HL-60 (cell line): Measurements from ENCODE around the gene PTTG1.

Experiments used
- GABPA ChIP-seq: IDR thresholded peaks from 2 replicates; pipeline ENCODE4 v1.6.1; 2012; ENCODE audit warnings: low read depth
- POLR2AphosphoS5 ChIP-seq: IDR thresholded peaks from 2 replicates; pipeline ENCODE4 v1.6.1; 2012; ENCODE audit warnings: low read depth
- SPI1 ChIP-seq: IDR thresholded peaks from 2 replicates; pipeline ENCODE4 v1.6.1; 2012; ENCODE audit warnings: low read depth, mild to moderate bottlenecking, borderline replicate concordance
- TF ChIP-seq, protein P1 (sequence below): IDR thresholded peaks from one replicate; pipeline ENCODE4 v1.5.1; 2011; ENCODE audit warnings: low read length, control low read depth, inconsistent platforms; ENCODE audit not compliant: insufficient read depth
- TF ChIP-seq, protein P2 (sequence below): IDR thresholded peaks from 2 replicates; pipeline ENCODE4 v1.6.1; 2012; ENCODE audit warnings: low read depth; ENCODE audit not compliant: insufficient replicate concordance

DNA sequence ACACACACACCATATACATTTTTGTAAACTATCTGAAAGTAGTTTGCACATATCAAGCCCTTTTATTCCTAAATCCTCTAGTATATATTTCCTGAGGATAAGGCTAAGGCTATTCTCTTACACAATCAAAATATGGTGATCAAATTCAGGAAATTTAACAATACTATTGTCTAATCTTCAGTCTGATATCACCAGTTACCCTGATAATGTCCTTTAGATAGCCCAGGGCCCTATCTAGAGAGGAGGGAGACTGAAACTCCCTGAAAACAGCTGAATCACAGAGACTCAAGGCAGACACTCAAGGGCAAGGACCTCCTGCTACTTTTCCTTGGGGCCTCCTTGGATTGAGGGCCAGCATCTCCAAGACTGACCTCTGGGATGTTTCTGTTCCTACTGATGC, 30.4 kb downstream of the PTTG1 start:
- TF ChIP-seq, protein P1, sequence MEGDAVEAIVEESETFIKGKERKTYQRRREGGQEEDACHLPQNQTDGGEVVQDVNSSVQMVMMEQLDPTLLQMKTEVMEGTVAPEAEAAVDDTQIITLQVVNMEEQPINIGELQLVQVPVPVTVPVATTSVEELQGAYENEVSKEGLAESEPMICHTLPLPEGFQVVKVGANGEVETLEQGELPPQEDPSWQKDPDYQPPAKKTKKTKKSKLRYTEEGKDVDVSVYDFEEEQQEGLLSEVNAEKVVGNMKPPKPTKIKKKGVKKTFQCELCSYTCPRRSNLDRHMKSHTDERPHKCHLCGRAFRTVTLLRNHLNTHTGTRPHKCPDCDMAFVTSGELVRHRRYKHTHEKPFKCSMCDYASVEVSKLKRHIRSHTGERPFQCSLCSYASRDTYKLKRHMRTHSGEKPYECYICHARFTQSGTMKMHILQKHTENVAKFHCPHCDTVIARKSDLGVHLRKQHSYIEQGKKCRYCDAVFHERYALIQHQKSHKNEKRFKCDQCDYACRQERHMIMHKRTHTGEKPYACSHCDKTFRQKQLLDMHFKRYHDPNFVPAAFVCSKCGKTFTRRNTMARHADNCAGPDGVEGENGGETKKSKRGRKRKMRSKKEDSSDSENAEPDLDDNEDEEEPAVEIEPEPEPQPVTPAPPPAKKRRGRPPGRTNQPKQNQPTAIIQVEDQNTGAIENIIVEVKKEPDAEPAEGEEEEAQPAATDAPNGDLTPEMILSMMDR, result no peak
- TF ChIP-seq, protein P2, sequence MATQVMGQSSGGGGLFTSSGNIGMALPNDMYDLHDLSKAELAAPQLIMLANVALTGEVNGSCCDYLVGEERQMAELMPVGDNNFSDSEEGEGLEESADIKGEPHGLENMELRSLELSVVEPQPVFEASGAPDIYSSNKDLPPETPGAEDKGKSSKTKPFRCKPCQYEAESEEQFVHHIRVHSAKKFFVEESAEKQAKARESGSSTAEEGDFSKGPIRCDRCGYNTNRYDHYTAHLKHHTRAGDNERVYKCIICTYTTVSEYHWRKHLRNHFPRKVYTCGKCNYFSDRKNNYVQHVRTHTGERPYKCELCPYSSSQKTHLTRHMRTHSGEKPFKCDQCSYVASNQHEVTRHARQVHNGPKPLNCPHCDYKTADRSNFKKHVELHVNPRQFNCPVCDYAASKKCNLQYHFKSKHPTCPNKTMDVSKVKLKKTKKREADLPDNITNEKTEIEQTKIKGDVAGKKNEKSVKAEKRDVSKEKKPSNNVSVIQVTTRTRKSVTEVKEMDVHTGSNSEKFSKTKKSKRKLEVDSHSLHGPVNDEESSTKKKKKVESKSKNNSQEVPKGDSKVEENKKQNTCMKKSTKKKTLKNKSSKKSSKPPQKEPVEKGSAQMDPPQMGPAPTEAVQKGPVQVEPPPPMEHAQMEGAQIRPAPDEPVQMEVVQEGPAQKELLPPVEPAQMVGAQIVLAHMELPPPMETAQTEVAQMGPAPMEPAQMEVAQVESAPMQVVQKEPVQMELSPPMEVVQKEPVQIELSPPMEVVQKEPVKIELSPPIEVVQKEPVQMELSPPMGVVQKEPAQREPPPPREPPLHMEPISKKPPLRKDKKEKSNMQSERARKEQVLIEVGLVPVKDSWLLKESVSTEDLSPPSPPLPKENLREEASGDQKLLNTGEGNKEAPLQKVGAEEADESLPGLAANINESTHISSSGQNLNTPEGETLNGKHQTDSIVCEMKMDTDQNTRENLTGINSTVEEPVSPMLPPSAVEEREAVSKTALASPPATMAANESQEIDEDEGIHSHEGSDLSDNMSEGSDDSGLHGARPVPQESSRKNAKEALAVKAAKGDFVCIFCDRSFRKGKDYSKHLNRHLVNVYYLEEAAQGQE, result no peak
- no peak for TF ChIP-seq SPI1
- TF ChIP-seq POLR2AphosphoS5, result no peak
- TF ChIP-seq GABPA, result no peak
